Fibroblast of lung (primary cell): ENCODE measurements around the gene C18orf63. TPM values are rescaled to one million over a fixed set of nuclear protein-coding genes. Genes with fewer than 3 reads are reported as not detected.

Experiments used
- DNase-seq, 2 donors: peaks; one replicate each; pipeline versions ENCODE4 v3.0.0 to v3.0.0-alpha.2; 2010; ENCODE audit warnings: low read depth in 2 of 2
- H2AFZ ChIP-seq: 2 replicates; pipeline ENCODE4 v1.5.1; 2012; ENCODE audit warnings: low read length, control low read depth, inconsistent platforms
- H3K27ac ChIP-seq: 2 replicates; pipeline ENCODE4 v1.5.1; 2011; ENCODE audit warnings: low read length, control low read depth; ENCODE audit not compliant: insufficient read depth
- H3K27me3 ChIP-seq: 2 replicates; pipeline ENCODE4 v1.5.1; 2011; ENCODE audit warnings: mild to moderate bottlenecking, low read length; ENCODE audit not compliant: control insufficient read depth, insufficient read depth
- H3K36me3 ChIP-seq: 2 replicates; pipeline ENCODE4 v1.5.1; 2011; ENCODE audit warnings: low read length; ENCODE audit not compliant: control insufficient read depth, insufficient read depth
- H3K4me1 ChIP-seq: 2 replicates; pipeline ENCODE4 v1.5.1; 2011; ENCODE audit warnings: low read length; ENCODE audit not compliant: control insufficient read depth, insufficient read depth; ENCODE audit errors: extremely low read depth
- H3K4me2 ChIP-seq: 2 replicates; pipeline ENCODE4 v1.5.1; 2011; ENCODE audit warnings: low read length, control low read depth; ENCODE audit not compliant: insufficient read depth; ENCODE audit errors: extremely low read depth
- H3K4me3 ChIP-seq, 4 experiments: fragments of 200-600 bp in 1 of 4; sonication (generic) in 1 of 4; replicated peaks in 1 of 4; 2 replicates each; pipeline ENCODE4 v1.5.1; 2011 to 2016; ENCODE audit warnings: low read length in 4 of 4, low read depth in 3 of 4, mild to moderate bottlenecking in 3 of 4, control low read depth in 2 of 4, inconsistent platforms in 1 of 4, mixed read lengths in 1 of 4; ENCODE audit not compliant: insufficient read depth in 1 of 4; ENCODE audit errors: control extremely low read depth in 1 of 4
- H3K79me2 ChIP-seq: 2 replicates; pipeline ENCODE4 v1.5.1; 2012; ENCODE audit warnings: mild to moderate bottlenecking, low read length, inconsistent platforms; ENCODE audit not compliant: control insufficient read depth, insufficient read depth
- H3K9ac ChIP-seq: 2 replicates; pipeline ENCODE4 v1.5.1; 2011; ENCODE audit warnings: mild to moderate bottlenecking, low read length, control low read depth; ENCODE audit not compliant: insufficient read depth
- H3K9me3 ChIP-seq: 2 replicates; pipeline ENCODE4 v1.5.1; 2012; ENCODE audit warnings: low read depth, low read length; ENCODE audit not compliant: control insufficient read depth, insufficient read depth
- H4K20me1 ChIP-seq: 2 replicates; pipeline ENCODE4 v1.5.1; 2011; ENCODE audit warnings: low read length; ENCODE audit not compliant: control insufficient read depth, insufficient read depth; ENCODE audit errors: extremely low read depth
- CTCF ChIP-seq, 2 donors: IDR thresholded peaks in 1 of 2; conservative IDR thresholded peaks in 1 of 2; 1 replicate in 1 of 2; 2 replicates in 1 of 2; pipeline ENCODE4 v1.5.1; 2011 to 2012; ENCODE audit warnings: low read length in 2 of 2, control low read depth in 1 of 2, inconsistent platforms in 1 of 2, low read depth in 1 of 2, mild to moderate bottlenecking in 1 of 2
- EZH2 ChIP-seq: IDR thresholded peaks from 2 replicates; pipeline ENCODE4 v1.5.1; 2012; ENCODE audit warnings: low read length, control low read depth, mild to moderate bottlenecking; ENCODE audit errors: missing control alignments
- polyA plus RNA-seq, 2 donors: library from polyadenylated mRNA; depleted of rRNA in 1 of 2; stranded (reverse) in 1 of 2; unstranded in 1 of 2; fragments of >200 nt; gene quantifications; 2 replicates each; pipeline ENCODE4 v1.2.1, GENCODE V29; 2011 to 2012; ENCODE audit warnings: missing spikeins in 1 of 2
- total RNA-seq: library from RNA; depleted of rRNA; stranded (reverse); fragments of >200 nt; gene quantifications from 2 replicates; pipeline ENCODE4 v1.2.1, GENCODE V29; 2014

C18orf63 gene
- total and polyA plus RNA-seq, 2 donors (not counting 1 experiment from before 2014, with no cell fraction given) = not detected

- no peak overlapping the region for H3K27ac ChIP-seq
- H3K4me1 ChIP-seq = no peaks in the 10 kb centered on the region
- no peaks in the 10 kb centered on the region for H3K27me3 ChIP-seq
- H3K9ac ChIP-seq = no peak overlapping the region
- DNase-seq = no peak
- H3K4me2 ChIP-seq = no peak overlapping the region
- no peak overlapping the region for H3K4me3 ChIP-seq
- H3K36me3 ChIP-seq = no peaks in the 10 kb centered on the region
- TF ChIP-seq EZH2 (no peak), CTCF (conservative IDR thresholded peaks at IDR 0.05 in 1 of 2, IDR thresholded peaks at IDR 0.05 in 1 of 2; ENCODE audit: low read depth in 1 of 2, low read length in 2 of 2) (no peak)
- H4K20me1 ChIP-seq = no peaks in the 10 kb centered on the region
- no peak overlapping the region for H2AFZ ChIP-seq
- H3K9me3 ChIP-seq = no peaks in the 10 kb centered on the region
- H3K79me2 ChIP-seq = no peaks in the 10 kb centered on the region
These were observed 40.9 kb upstream of the C18orf63 start for GRCh38 chr18:74274700-74275099.

GRCh38 chr18:74275736-74276135 is 39.9 kb upstream of the C18orf63 start:
- H2AFZ ChIP-seq = no peak overlapping the region
- H3K4me1 ChIP-seq = no peaks in the 10 kb centered on the region

GRCh38 chr18:74276609-74277008 is 39.0 kb upstream of the C18orf63 start:
- Histone ChIP-seq H3K27ac (no peak overlapping the region), H3K4me1 (no peaks in the 10 kb centered on the region), H3K27me3 (no peaks in the 10 kb centered on the region), H3K4me3 (no peak overlapping the region), H3K79me2 (no peaks in the 10 kb centered on the region), H2AFZ (no peak overlapping the region), H3K9me3 (no peaks in the 10 kb centered on the region), H3K9ac (no peak overlapping the region), H3K36me3 (no peaks in the 10 kb centered on the region), H3K4me2 (no peak overlapping the region), H4K20me1 (no peaks in the 10 kb centered on the region)
- no peak for TF ChIP-seq EZH2
- TF ChIP-seq CTCF (conservative IDR thresholded peaks at IDR 0.05 in 1 of 2, IDR thresholded peaks at IDR 0.05 in 1 of 2; ENCODE audit: low read depth in 1 of 2, low read length in 2 of 2) = no peak
- no peak for DNase-seq

More at GRCh38 chr18:74275736-74276135, 39.9 kb upstream of the C18orf63 start:
- Histone ChIP-seq H3K4me3 (no peak overlapping the region), H3K79me2 (no peaks in the 10 kb centered on the region), H3K27ac (no peak overlapping the region), H4K20me1 (no peaks in the 10 kb centered on the region), H3K36me3 (no peaks in the 10 kb centered on the region), H3K9me3 (no peaks in the 10 kb centered on the region), H3K4me2 (no peak overlapping the region), H3K27me3 (no peaks in the 10 kb centered on the region), H3K9ac (no peak overlapping the region)
- DNase-seq = no peak
- TF ChIP-seq CTCF (conservative IDR thresholded peaks at IDR 0.05 in 1 of 2, IDR thresholded peaks at IDR 0.05 in 1 of 2; ENCODE audit: low read depth in 1 of 2, low read length in 2 of 2) = no peak
- TF ChIP-seq EZH2 = no peak
